ENCODE measurements around the gene LRFN3.

Gene LRFN3

GRCh38 chr19:35902870-35903475 lies 33.2 kb upstream of the LRFN3 start:
- no peak overlapping the region for H3K14ac ChIP-seq (ENCODE audit: low read length in 2 of 2)
- no peak overlapping the region for H2BK5ac ChIP-seq (ENCODE audit: low read depth, low read length, poor library complexity, severe bottlenecking)
- peak overlapping the region; percentile 46 to 95 for H3K4ac ChIP-seq (ENCODE audit: low read depth in 1 of 2, low read length in 2 of 2)
- no peak overlapping the region for H3K27ac ChIP-seq (ENCODE audit: low read length, poor library complexity, severe bottlenecking)
- H4K91ac ChIP-seq (ENCODE audit: low read length), result peak overlapping the region; percentile 57
- H2BK15ac ChIP-seq (ENCODE audit: low read depth, poor library complexity, severe bottlenecking), result peak overlapping the region; percentile 62
- no peaks in the 10 kb centered on the region for H3K36me3 ChIP-seq (ENCODE audit: control insufficient read depth in 1 of 2, insufficient read depth in 2 of 2, low read depth in 1 of 2, low read length in 2 of 2)
- peak overlapping the region; percentile 63 for H3K4me2 ChIP-seq (ENCODE audit: low read length, poor library complexity, severe bottlenecking)
- H3K23ac ChIP-seq (ENCODE audit: low read length in 2 of 2), result no peak overlapping the region
- no peak for DNase-seq
- peaks cover 10% of the 10 kb centered on the region for H3K79me1 ChIP-seq (replicated peaks; ENCODE audit: low read length, poor library complexity, severe bottlenecking)
- H3K9ac ChIP-seq (ENCODE audit: low read length), result peak overlapping the region; percentile 57
- peaks cover 27% of the 10 kb centered on the region for H3K4me1 ChIP-seq (ENCODE audit: control insufficient read depth, insufficient read depth, low read depth, low read length)
- peak overlapping the region; percentile 87 to 89 for H3K18ac ChIP-seq (ENCODE audit: low read depth in 1 of 2, low read length in 2 of 2)
- H3K9me3 ChIP-seq (ENCODE audit: control insufficient read depth, low read length), result no peaks in the 10 kb centered on the region
- peak overlapping the region; percentile 62 for H2BK120ac ChIP-seq (ENCODE audit: low read depth, low read length)
- H2AFZ ChIP-seq (ENCODE audit: low read depth, low read length), result peak overlapping the region; percentile 29
- H4K8ac ChIP-seq (ENCODE audit: low read length), result peak overlapping the region; percentile 95
- no peak overlapping the region for H2AK5ac ChIP-seq (ENCODE audit: low read length, severe bottlenecking)
- peak overlapping the region; percentile 79 to 88 for H2BK12ac ChIP-seq (ENCODE audit: low read length in 2 of 2)
- peak overlapping the region; percentile 20 to 37 for H3K4me3 ChIP-seq (ENCODE audit: insufficient read depth in 1 of 2, low read depth in 1 of 2, low read length in 2 of 2)
- 83% methylated on average over 10 of the region's 10 CpGs for WGBS
- H3K27me3 ChIP-seq (ENCODE audit: control insufficient read depth in 1 of 2, insufficient read depth in 1 of 2, low read length in 2 of 2), result no peaks in the 10 kb centered on the region

GRCh38 chr19:35903550-35904179 lies 32.5 kb upstream of the LRFN3 start:
- peak; percentile 83 for DNase-seq

GRCh38 chr19:35904311-35905068 lies 31.7 kb upstream of the LRFN3 start:
- Histone ChIP-seq H4K91ac (ENCODE audit: low read length) (no peak overlapping the region), H3K4me3 (ENCODE audit: insufficient read depth in 1 of 2, low read depth in 1 of 2, low read length in 2 of 2) (no peak overlapping the region), H3K4ac (ENCODE audit: low read depth in 1 of 2, low read length in 2 of 2) (peak overlapping the region in 1 of 2 experiments; percentile 37), H2AFZ (ENCODE audit: low read depth, low read length) (no peak overlapping the region), H3K36me3 (ENCODE audit: control insufficient read depth in 1 of 2, insufficient read depth in 2 of 2, low read depth in 1 of 2, low read length in 2 of 2) (no peaks in the 10 kb centered on the region), H4K8ac (ENCODE audit: low read length) (no peak overlapping the region), H3K27me3 (ENCODE audit: control insufficient read depth in 1 of 2, insufficient read depth in 1 of 2, low read length in 2 of 2) (no peaks in the 10 kb centered on the region), H3K23ac (ENCODE audit: low read length in 2 of 2) (no peak overlapping the region), H3K4me2 (ENCODE audit: low read length, poor library complexity, severe bottlenecking) (no peak overlapping the region), H2BK5ac (ENCODE audit: low read depth, low read length, poor library complexity, severe bottlenecking) (no peak overlapping the region), H3K27ac (ENCODE audit: low read length, poor library complexity, severe bottlenecking) (no peak overlapping the region), H3K79me1 (replicated peaks; ENCODE audit: low read length, poor library complexity, severe bottlenecking) (no peaks in the 10 kb centered on the region), H3K14ac (ENCODE audit: low read length in 2 of 2) (no peak overlapping the region), H2BK12ac (ENCODE audit: low read length in 2 of 2) (peak overlapping the region in 1 of 2 experiments; percentile 75), H3K9me3 (ENCODE audit: control insufficient read depth, low read length) (no peaks in the 10 kb centered on the region), H2AK5ac (ENCODE audit: low read length, severe bottlenecking) (no peak overlapping the region), H2BK120ac (ENCODE audit: low read depth, low read length) (no peak overlapping the region), H3K18ac (ENCODE audit: low read depth in 1 of 2, low read length in 2 of 2) (no peak overlapping the region), H2BK15ac (ENCODE audit: low read depth, poor library complexity, severe bottlenecking) (no peak overlapping the region), H3K4me1 (ENCODE audit: control insufficient read depth, insufficient read depth, low read depth, low read length) (peaks cover 22% of the 10 kb centered on the region), H3K9ac (ENCODE audit: low read length) (no peak overlapping the region)
- 90% methylated on average over 10 of the region's 10 CpGs for WGBS
- DNase-seq, result no peak

More at GRCh38 chr19:35903550-35904179, 32.5 kb upstream of the LRFN3 start:
- no peaks in the 10 kb centered on the region for H3K9me3 ChIP-seq (ENCODE audit: control insufficient read depth, low read length)
- peaks cover 5% of the 10 kb centered on the region for H3K79me1 ChIP-seq (replicated peaks; ENCODE audit: low read length, poor library complexity, severe bottlenecking)
- peak overlapping the region; percentile 64 for H2BK120ac ChIP-seq (ENCODE audit: low read depth, low read length)
- peak overlapping the region; percentile 46 to 95 for H3K4ac ChIP-seq (ENCODE audit: low read depth in 1 of 2, low read length in 2 of 2)
- WGBS, result 5% methylated on average over 24 of the region's 24 CpGs
- H4K91ac ChIP-seq (ENCODE audit: low read length), result peak overlapping the region; percentile 57
- peak overlapping the region; percentile 57 for H3K9ac ChIP-seq (ENCODE audit: low read length)
- no peak overlapping the region for H3K27ac ChIP-seq (ENCODE audit: low read length, poor library complexity, severe bottlenecking)
- H3K36me3 ChIP-seq (ENCODE audit: control insufficient read depth in 1 of 2, insufficient read depth in 2 of 2, low read depth in 1 of 2, low read length in 2 of 2), result no peaks in the 10 kb centered on the region
- H2AFZ ChIP-seq (ENCODE audit: low read depth, low read length), result peak overlapping the region; percentile 29
- H2AK5ac ChIP-seq (ENCODE audit: low read length, severe bottlenecking), result peak overlapping the region; percentile 43
- peak overlapping the region; percentile 20 to 37 for H3K4me3 ChIP-seq (ENCODE audit: insufficient read depth in 1 of 2, low read depth in 1 of 2, low read length in 2 of 2)
- peak overlapping the region; percentile 61 to 88 for H2BK12ac ChIP-seq (ENCODE audit: low read length in 2 of 2)
- peak overlapping the region; percentile 87 to 89 for H3K18ac ChIP-seq (ENCODE audit: low read depth in 1 of 2, low read length in 2 of 2)
- H2BK15ac ChIP-seq (ENCODE audit: low read depth, poor library complexity, severe bottlenecking), result peak overlapping the region; percentile 62
- peak overlapping the region; percentile 95 for H4K8ac ChIP-seq (ENCODE audit: low read length)
- peak overlapping the region; percentile 63 for H3K4me2 ChIP-seq (ENCODE audit: low read length, poor library complexity, severe bottlenecking)
- peaks cover 23% of the 10 kb centered on the region for H3K4me1 ChIP-seq (ENCODE audit: control insufficient read depth, insufficient read depth, low read depth, low read length)
- no peak overlapping the region for H3K14ac ChIP-seq (ENCODE audit: low read length in 2 of 2)
- no peaks in the 10 kb centered on the region for H3K27me3 ChIP-seq (ENCODE audit: control insufficient read depth in 1 of 2, insufficient read depth in 1 of 2, low read length in 2 of 2)
- no peak overlapping the region for H3K23ac ChIP-seq (ENCODE audit: low read length in 2 of 2)
- peak overlapping the region; percentile 24 for H2BK5ac ChIP-seq (ENCODE audit: low read depth, low read length, poor library complexity, severe bottlenecking)

DNA sequence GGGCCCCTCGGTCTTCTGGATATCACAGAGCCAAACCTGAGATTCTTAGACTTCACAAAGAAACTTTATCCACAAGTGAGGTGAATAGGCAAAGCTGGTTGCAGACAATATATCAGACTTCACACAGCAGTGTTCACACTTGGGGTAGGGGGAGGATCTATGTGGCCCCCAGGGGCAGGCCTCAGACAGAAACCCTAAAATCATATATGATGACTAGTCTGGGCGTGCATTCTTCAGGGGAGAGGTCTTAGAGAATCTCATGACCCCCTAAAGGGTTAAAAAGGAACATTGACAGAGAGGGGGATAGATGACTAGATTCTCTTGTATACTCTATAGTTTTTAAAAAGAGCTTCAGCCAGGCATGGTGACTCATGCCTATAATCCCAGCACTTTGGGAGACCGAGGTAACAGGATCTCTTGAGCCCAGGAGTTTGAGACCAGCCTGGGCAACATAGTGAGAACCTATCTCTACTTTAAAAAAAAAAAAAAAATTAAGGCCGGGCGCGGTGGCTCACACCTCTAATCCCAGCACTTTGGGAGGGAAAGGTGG lies 30.9 kb upstream of the LRFN3 start:
- peak; percentile 48 for DNase-seq
- H2BK15ac ChIP-seq (ENCODE audit: low read depth, poor library complexity, severe bottlenecking), result peak overlapping the region; percentile 37
- no peak overlapping the region for H3K23ac ChIP-seq (ENCODE audit: low read length in 2 of 2)
- no peaks in the 10 kb centered on the region for H3K9me3 ChIP-seq (ENCODE audit: control insufficient read depth, low read length)
- H3K79me1 ChIP-seq (replicated peaks; ENCODE audit: low read length, poor library complexity, severe bottlenecking), result no peaks in the 10 kb centered on the region
- WGBS, result 76% methylated on average over 6 of the region's 6 CpGs
- no peaks in the 10 kb centered on the region for H3K36me3 ChIP-seq (ENCODE audit: control insufficient read depth in 1 of 2, insufficient read depth in 2 of 2, low read depth in 1 of 2, low read length in 2 of 2)
- peaks cover 22% of the 10 kb centered on the region for H3K4me1 ChIP-seq (ENCODE audit: control insufficient read depth, insufficient read depth, low read depth, low read length)
- H3K4ac ChIP-seq (ENCODE audit: low read depth in 1 of 2, low read length in 2 of 2), result no peak overlapping the region
- H3K27ac ChIP-seq (ENCODE audit: low read length, poor library complexity, severe bottlenecking), result no peak overlapping the region
- no peak overlapping the region for H3K18ac ChIP-seq (ENCODE audit: low read depth in 1 of 2, low read length in 2 of 2)
- H4K8ac ChIP-seq (ENCODE audit: low read length), result no peak overlapping the region
- H2AK5ac ChIP-seq (ENCODE audit: low read length, severe bottlenecking), result no peak overlapping the region
- no peaks in the 10 kb centered on the region for H3K27me3 ChIP-seq (ENCODE audit: control insufficient read depth in 1 of 2, insufficient read depth in 1 of 2, low read length in 2 of 2)
- H2BK5ac ChIP-seq (ENCODE audit: low read depth, low read length, poor library complexity, severe bottlenecking), result no peak overlapping the region
- no peak overlapping the region for H2BK120ac ChIP-seq (ENCODE audit: low read depth, low read length)
- H2BK12ac ChIP-seq (ENCODE audit: low read length in 2 of 2), result peak overlapping the region in 1 of 2 experiments; percentile 12
- no peak overlapping the region for H3K4me3 ChIP-seq (ENCODE audit: insufficient read depth in 1 of 2, low read depth in 1 of 2, low read length in 2 of 2)
- no peak overlapping the region for H3K14ac ChIP-seq (ENCODE audit: low read length in 2 of 2)
- no peak overlapping the region for H2AFZ ChIP-seq (ENCODE audit: low read depth, low read length)
- H3K4me2 ChIP-seq (ENCODE audit: low read length, poor library complexity, severe bottlenecking), result no peak overlapping the region
- no peak overlapping the region for H4K91ac ChIP-seq (ENCODE audit: low read length)
- H3K9ac ChIP-seq (ENCODE audit: low read length), result no peak overlapping the region
